Measurements from ENCODE around the gene SPRYD4.
A peak's percentile ranks its signal among the peaks of the same experiment; 100 is the strongest.

Gene SPRYD4

GRCh38 chr12:56522411-56523193, 54.2 kb downstream of the SPRYD4 start:
- DNase-seq = peak; percentile 40

- DNase-seq = peak; percentile 70
Observed at GRCh38 chr12:56528846-56529245, 60.5 kb downstream of the SPRYD4 start.

Measured in fibroblast of upper back skin (primary cell).